Activated T-helper 2 cell treated with anti-CD3 and anti-CD28 coated beads, Interferon-gamma antibody, Interleukin-2, Interleukin-4, amounts not matched to agents 10 μg/mL and 5 μg/mL and 100 μg/mL, durations not matched to agents 14 hours and 24 hours and 36 hours (primary cell): ENCODE measurements around the gene IL1B. TPM values are rescaled to one million over a fixed set of nuclear protein-coding genes. Genes with fewer than 3 reads are reported as not detected.

Experiments
- DNase-seq: peaks from one replicate; pipeline ENCODE4 v3.0.0; 2021; ENCODE audit warnings: low spot score
- H3K27ac Mint-ChIP-seq: one replicate; pipeline ENCODE4 v1.8.0; 2021; ENCODE audit warnings: mixed read lengths
- H3K27me3 Mint-ChIP-seq: one replicate; pipeline ENCODE4 v1.8.0; 2021; ENCODE audit warnings: low read depth, mixed read lengths
- H3K36me3 Mint-ChIP-seq: one replicate; pipeline ENCODE4 v1.8.0; 2021; ENCODE audit warnings: low read depth, mixed read lengths
- H3K4me1 Mint-ChIP-seq: one replicate; pipeline ENCODE4 v1.8.0; 2021; ENCODE audit warnings: low read depth, mixed read lengths
- H3K4me3 Mint-ChIP-seq: one replicate; pipeline ENCODE4 v1.8.0; 2021; ENCODE audit warnings: low read depth, mild to moderate bottlenecking, moderate library complexity, mixed read lengths
- H3K9me3 Mint-ChIP-seq: one replicate; pipeline ENCODE4 v1.8.0; 2021; ENCODE audit warnings: mixed read lengths
- intact Hi-C: fragments of 100-400 bp; cut with micrococcal nuclease; formaldehyde crosslinking; loops from one replicate; pipeline ENCODE4 v1.15.1; 2023
- total RNA-seq: library from RNA; stranded (reverse); gene quantifications from 2 replicates; pipeline ENCODE4 v1.2.3, GENCODE V29; 2022

Gene IL1B
- total RNA-seq, 1 donor from 2014 or later: not detected

- DNase-seq: no peak
- no peaks in the 10 kb centered on the region for H3K36me3 Mint-ChIP-seq
- intact Hi-C loops: loop anchor here (2.0 to 10.0 kb wide), 4 partner anchors 16 to 176 kb away; partner anchors contain the start of gene SLC20A1
- no peaks in the 10 kb centered on the region for H3K27me3 Mint-ChIP-seq
- peaks cover 39% of the 10 kb centered on the region for H3K4me1 Mint-ChIP-seq
- no peaks in the 10 kb centered on the region for H3K9me3 Mint-ChIP-seq
- no peak overlapping the region for H3K27ac Mint-ChIP-seq
- no peak overlapping the region for H3K4me3 Mint-ChIP-seq
Observed at GRCh38 chr2:112820343-112820742, 16.2 kb downstream of the IL1B start.

DNA sequence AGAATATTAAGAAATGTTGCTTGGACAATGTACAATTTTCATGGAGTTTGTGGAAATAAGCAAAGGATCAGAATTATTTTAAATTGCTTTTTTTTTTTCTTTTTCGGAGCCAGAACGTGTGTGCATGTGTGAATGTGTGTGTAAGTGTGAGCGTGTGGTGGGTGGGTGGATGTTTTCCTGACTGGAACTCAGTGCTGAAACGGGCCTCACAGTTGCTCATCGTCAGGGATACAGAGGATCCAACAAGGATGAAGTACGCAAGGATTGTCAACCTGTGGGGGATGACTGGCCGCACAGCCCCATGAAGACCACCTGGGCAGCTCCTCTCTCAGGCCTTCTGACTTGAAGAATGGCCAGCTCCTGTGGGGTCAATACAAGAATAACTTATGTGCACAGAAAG, 17.5 kb downstream of the IL1B start:
- H3K4me3 Mint-ChIP-seq: no peak overlapping the region
- no peaks in the 10 kb centered on the region for H3K36me3 Mint-ChIP-seq
- no peak overlapping the region for H3K27ac Mint-ChIP-seq
- intact Hi-C loops: no loop called here
- no peak for DNase-seq
- no peaks in the 10 kb centered on the region for H3K27me3 Mint-ChIP-seq
- no peaks in the 10 kb centered on the region for H3K9me3 Mint-ChIP-seq
- peaks cover 33% of the 10 kb centered on the region for H3K4me1 Mint-ChIP-seq

DNA sequence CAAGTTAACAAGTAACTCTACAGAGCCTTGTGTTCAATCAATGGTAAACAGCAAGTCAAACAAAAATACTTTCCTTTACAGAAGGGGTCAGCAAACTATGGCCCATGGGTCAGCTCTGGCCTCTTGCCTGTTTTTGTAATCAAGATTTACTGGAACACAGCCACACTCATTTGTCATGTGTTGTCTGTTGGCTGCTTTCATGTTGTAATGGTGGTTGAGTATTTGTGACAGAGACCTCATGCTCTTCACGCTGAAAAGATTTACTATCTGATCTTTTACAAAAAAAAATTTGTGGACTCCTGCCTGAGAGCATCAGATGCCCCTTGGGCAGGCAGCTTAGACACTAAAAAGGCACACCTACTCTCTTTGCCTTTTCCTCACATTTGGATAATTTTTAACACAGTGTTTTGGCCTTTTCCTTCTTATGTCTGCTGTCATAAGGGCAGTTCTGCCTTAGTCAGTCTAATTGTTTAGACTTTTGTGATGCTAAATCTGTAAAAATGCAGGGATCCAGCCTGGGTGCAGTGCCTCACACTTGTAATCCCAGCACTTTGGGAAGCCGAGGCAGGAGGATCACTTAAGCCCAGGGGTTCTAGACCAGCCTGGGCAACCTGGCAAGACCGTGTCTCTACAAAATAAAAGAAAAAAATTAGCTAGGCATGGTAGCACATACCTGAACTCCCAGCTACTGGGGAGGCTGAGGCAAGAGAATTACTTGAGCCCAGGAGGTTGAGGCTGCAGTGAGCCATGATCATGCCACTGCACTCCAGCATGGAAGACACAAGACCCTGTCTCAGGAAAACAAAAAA, 18.3 kb downstream of the IL1B start:
- Mint-ChIP-seq H3K4me3 (no peak overlapping the region), H3K36me3 (no peaks in the 10 kb centered on the region)

DNA sequence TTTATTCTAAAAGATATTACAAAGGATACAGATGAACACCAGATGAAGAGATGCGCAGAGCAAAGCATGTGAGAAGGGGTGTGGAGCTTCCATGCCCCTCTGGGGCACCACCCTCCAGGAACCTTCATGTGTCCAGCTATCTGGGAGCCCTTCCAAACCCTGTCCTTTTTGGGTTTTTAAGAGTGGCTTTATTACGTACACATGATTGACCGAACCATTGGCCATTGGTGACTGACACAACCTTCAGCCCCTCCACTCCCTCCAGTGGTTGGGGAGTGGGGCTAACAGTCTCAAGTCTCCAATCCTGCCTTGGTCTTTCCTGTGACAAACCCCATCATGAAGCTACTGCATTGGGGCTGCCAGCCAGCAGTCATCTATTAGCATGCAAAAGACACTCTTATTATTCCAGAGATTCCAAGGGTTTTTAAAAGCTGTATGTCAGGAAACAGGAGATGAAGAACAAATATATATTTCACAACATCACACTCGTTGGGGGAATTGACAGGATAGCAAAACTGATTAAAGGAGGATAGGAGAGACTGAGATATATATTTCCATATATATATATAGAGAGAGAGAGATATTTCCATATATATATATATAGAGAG, 19.4 kb downstream of the IL1B start:
- DNase-seq: no peak
- no peaks in the 10 kb centered on the region for H3K36me3 Mint-ChIP-seq
- H3K27me3 Mint-ChIP-seq: no peaks in the 10 kb centered on the region
- intact Hi-C loops: no loop called here
- no peaks in the 10 kb centered on the region for H3K9me3 Mint-ChIP-seq
- H3K27ac Mint-ChIP-seq: no peak overlapping the region
- H3K4me3 Mint-ChIP-seq: no peak overlapping the region
- peaks cover 33% of the 10 kb centered on the region for H3K4me1 Mint-ChIP-seq

More for the DNA sequence above, 18.3 kb downstream of the IL1B start:
- Mint-ChIP-seq H3K4me1 (peaks cover 30% of the 10 kb centered on the region), H3K27me3 (no peaks in the 10 kb centered on the region), H3K9me3 (no peaks in the 10 kb centered on the region), H3K27ac (no peak overlapping the region)
- no peak for DNase-seq
- intact Hi-C loops: no loop called here

DNA sequence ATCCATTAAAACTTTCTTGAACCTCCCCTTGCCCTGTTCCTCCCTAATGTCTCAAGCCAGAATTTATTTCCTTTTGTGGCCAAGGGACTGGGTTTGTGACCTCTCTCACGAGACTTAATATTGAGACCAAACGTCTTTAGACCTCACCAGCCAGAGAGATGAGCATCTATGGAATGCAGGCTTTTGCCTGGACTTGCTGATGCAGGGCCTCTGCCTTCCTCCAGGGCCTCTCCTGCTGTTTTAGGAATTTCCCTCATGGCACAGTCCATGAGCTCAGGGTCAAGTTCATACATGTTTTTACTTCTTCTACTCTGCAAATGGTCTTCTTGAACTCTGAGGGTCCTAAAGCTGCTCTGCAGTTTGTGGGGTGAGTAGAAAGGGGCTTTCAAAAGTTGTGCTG, 22.3 kb downstream of the IL1B start:
- Mint-ChIP-seq H3K4me3 (no peak overlapping the region), H3K9me3 (peaks cover 11% of the 10 kb centered on the region), H3K27ac (no peak overlapping the region), H3K4me1 (peaks cover 22% of the 10 kb centered on the region), H3K36me3 (peaks cover 4% of the 10 kb centered on the region), H3K27me3 (no peaks in the 10 kb centered on the region)
- intact Hi-C loops: no loop called here
- no peak for DNase-seq

DNA sequence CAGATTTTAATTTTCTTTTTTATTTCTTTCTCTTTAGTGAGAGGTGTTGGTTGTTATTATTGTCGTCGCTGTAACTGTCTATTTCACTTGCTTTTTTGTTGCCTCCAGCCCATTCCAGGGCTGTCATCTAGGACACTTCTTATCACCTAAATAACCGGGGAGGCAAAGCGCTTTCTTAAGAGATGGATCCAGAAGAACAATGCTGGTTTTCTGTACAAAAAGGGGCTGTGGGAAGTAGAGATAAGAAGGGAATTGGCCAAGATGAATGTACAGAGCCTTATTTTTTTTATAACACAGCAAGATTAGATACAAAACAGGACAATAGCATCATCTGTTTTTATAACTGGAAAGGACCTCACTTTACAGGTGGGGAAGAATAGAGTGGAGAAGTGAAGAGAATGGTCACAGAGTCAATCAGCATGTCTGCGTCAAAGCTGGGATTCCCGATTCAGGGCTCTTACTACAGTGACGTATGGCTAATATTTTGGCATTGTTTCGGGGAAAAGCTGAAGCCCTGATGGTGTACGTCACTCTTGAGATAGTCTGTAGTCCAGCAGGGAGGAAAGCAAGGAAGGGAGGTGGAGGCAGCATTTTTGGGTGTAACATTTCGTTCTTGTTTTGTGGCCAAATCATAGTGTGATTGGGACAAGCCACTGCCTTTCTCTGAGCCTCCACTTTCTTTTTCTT, 23.2 kb downstream of the IL1B start:
- H3K36me3 Mint-ChIP-seq: peaks cover 4% of the 10 kb centered on the region

DNA sequence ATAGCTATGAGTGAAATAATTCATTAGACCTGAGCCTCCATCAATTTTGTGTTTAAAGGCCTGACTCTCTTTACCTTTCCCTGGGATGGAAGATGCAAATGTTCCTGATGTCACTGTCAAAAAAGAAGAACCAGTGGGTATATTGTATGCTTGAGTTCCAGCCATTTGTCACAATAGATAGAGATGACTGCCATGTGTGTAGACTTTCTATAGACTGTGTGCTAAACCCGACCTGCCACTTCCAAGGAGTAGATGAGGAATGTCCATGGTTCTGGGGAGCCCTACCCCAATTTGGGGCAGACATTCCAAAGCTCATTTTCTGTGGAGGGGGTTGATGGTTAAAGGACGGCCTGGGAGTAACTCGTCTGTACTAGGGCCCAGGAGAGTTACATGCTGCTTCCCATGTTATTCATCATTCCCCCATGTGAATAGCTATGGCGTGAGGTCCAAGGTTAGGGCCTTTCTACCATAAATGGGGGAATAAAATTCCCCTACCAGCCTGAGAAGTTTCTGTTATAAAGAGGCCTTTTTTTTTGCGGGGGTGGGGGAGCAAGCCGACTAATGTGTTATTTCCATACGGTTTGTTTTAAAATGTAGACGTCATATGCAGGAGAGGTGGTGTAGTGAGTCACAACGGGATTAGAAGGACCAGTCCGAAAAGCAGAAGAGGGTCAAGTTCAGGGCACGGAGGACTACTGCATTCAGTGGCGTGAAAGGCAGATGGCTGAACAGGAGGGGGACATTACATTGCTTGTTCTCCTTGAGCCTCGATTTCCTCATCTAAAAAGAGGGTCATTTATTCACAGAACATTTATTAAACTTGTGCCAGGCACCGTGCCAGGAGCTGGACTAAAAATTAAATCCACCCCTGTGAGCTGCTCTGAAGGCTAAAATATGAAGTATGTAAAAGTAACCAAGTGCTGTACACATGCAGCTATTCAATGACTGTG, 24.0 kb downstream of the IL1B start:
- peaks cover 19% of the 10 kb centered on the region for H3K9me3 Mint-ChIP-seq

More for the DNA sequence above, 23.2 kb downstream of the IL1B start:
- no peak overlapping the region for H3K27ac Mint-ChIP-seq
- peaks cover 17% of the 10 kb centered on the region for H3K9me3 Mint-ChIP-seq
- DNase-seq: no peak
- H3K4me1 Mint-ChIP-seq: peaks cover 23% of the 10 kb centered on the region
- no peaks in the 10 kb centered on the region for H3K27me3 Mint-ChIP-seq
- intact Hi-C loops: no loop called here
- H3K4me3 Mint-ChIP-seq: no peak overlapping the region

DNA sequence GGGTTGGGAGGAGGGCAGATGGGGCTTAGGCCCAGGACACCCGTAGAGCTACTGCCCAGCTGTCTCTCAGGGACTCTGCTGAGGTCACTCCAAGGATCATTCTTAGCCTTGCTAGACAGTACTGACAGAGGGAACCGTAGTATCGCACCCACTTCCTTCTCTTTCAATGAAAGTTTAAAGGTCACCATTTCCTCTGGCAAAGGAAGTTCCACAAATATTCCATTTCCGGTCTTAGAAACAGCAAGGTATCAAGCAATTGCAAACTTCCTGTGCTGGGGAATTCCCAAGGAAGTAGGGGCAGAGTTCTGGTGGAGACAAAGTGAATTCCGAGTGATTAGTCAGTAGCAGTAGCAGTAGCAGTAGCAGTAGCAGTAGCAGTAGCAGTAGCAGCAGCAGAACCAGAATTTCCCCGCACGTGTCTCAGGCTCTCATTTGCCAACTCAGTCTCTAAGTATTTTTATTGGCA, 24.7 kb downstream of the IL1B start:
- peaks cover 4% of the 10 kb centered on the region for H3K36me3 Mint-ChIP-seq
- peaks cover 23% of the 10 kb centered on the region for H3K4me1 Mint-ChIP-seq
- peak overlapping the region; percentile 33 for H3K27ac Mint-ChIP-seq
- H3K4me3 Mint-ChIP-seq: no peak overlapping the region
- DNase-seq: no peak
- intact Hi-C loops: no loop called here
- H3K9me3 Mint-ChIP-seq: peaks cover 25% of the 10 kb centered on the region
- no peaks in the 10 kb centered on the region for H3K27me3 Mint-ChIP-seq

More for the DNA sequence above, 24.0 kb downstream of the IL1B start:
- no peak for DNase-seq
- Mint-ChIP-seq H3K4me1 (peaks cover 23% of the 10 kb centered on the region), H3K27ac (peak overlapping the region; percentile 33), H3K4me3 (no peak overlapping the region), H3K36me3 (peaks cover 4% of the 10 kb centered on the region), H3K27me3 (no peaks in the 10 kb centered on the region)
- intact Hi-C loops: no loop called here

GRCh38 chr2:112811276-112811831, 25.2 kb downstream of the IL1B start:
- no peaks in the 10 kb centered on the region for H3K27me3 Mint-ChIP-seq
- peak overlapping the region; percentile 58 for H3K27ac Mint-ChIP-seq
- H3K36me3 Mint-ChIP-seq: peaks cover 6% of the 10 kb centered on the region

GRCh38 chr2:112809112-112809511, 27.5 kb downstream of the IL1B start:
- no peak for DNase-seq
- H3K9me3 Mint-ChIP-seq: peaks cover 30% of the 10 kb centered on the region
- H3K4me1 Mint-ChIP-seq: peaks cover 32% of the 10 kb centered on the region
- intact Hi-C loops: no loop called here
- no peaks in the 10 kb centered on the region for H3K27me3 Mint-ChIP-seq
- H3K4me3 Mint-ChIP-seq: no peak overlapping the region
- peaks cover 6% of the 10 kb centered on the region for H3K36me3 Mint-ChIP-seq
- peak overlapping the region; percentile 18 for H3K27ac Mint-ChIP-seq

More at GRCh38 chr2:112811276-112811831, 25.2 kb downstream of the IL1B start:
- H3K4me3 Mint-ChIP-seq: no peak overlapping the region
- no peak for DNase-seq
- H3K4me1 Mint-ChIP-seq: peaks cover 26% of the 10 kb centered on the region
- intact Hi-C loops: no loop called here
- H3K9me3 Mint-ChIP-seq: peaks cover 30% of the 10 kb centered on the region

DNA sequence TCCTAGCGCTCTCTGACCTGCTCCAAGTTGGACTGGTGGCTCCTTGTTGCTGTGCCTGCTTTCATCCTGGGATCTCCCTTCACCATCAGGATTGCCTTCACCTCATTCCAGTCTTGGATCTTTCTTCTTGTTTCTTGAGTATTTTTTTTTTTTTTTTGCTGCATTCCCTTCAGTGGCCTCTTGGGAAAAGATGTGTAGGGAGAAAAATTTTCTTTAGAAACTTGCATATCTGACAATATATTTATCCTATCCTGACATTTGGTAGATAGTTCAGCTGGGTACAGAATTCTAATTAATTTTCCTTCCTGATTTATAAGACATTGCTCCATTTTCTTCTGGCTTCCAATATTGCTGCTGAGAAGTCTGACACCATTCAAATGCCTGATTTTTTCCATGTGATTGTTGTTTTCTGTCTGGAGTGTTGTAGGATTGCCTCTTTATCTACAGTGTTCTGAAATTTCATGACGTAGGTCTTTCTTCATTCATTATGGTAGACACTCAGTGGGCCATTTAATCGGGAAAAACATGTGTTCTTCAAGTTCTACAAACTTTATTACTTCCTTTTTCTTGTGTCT, 29.3 kb downstream of the IL1B start:
- Mint-ChIP-seq H3K36me3 (peaks cover 6% of the 10 kb centered on the region), H3K9me3 (peaks cover 30% of the 10 kb centered on the region), H3K27me3 (no peaks in the 10 kb centered on the region), H3K4me3 (no peak overlapping the region), H3K27ac (no peak overlapping the region), H3K4me1 (peaks cover 32% of the 10 kb centered on the region)
- intact Hi-C loops: no loop called here
- DNase-seq: no peak
